Right kidney (tissue), 1 donor: ENCODE measurements around the gene TNFRSF14.
"Not testable (repeated sequence)": the region's sequence is repeated elsewhere in the genome, so short reads cannot be mapped to it uniquely, and the experiment has no call there.

Source experiments
- DNase-seq: peaks from one replicate; pipeline ENCODE4 v3.0.0-alpha.2; 2016

Gene TNFRSF14

GRCh38 chr1:2538872-2539271 lies 17.3 kb upstream of the TNFRSF14 start:
- no peak for DNase-seq

GRCh38 chr1:2539312-2539907 lies 16.8 kb upstream of the TNFRSF14 start:
- no peak for DNase-seq

DNA sequence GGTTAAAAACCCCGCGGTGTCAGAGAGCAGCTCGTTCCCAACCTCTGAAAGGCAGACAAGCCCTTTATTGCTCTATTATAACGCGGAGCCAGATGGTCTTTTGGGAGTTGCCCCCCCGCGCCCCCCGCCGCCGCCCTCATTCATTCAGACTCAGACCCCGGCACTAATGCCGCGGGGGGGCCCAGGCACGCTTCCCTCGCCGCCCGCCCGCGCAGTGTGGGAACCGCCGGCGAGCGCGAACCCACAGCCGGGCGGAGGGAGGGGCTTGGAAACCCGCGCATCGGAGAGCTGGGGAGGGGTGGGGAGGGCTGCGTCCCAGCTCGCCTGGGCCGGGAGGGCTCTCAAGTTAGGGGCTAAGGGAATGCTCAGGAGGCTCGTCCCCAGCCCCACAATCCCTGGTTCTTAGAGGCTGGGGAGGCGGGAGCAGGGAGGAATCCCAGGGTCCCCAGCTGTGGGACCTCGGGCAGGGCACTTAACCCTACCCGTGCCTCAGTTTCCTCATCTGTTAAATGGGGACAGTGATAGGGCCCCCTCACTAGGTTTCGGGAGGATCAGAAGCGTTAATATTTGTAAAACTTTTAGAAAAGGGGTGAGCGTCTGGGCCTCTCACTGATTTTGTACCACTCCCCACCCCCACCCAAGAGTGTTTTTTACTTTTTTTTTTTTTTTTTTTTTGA lies 15.2 kb upstream of the TNFRSF14 start:
- DNase-seq: no peak

- DNase-seq: no peak
Measured at GRCh38 chr1:2541619-2542245, 14.4 kb upstream of the TNFRSF14 start.

- no peak for DNase-seq
Measured at GRCh38 chr1:2542246-2542915, 13.8 kb upstream of the TNFRSF14 start.

GRCh38 chr1:2543543-2544092 lies 12.6 kb upstream of the TNFRSF14 start:
- peak; percentile 67 for DNase-seq

DNA sequence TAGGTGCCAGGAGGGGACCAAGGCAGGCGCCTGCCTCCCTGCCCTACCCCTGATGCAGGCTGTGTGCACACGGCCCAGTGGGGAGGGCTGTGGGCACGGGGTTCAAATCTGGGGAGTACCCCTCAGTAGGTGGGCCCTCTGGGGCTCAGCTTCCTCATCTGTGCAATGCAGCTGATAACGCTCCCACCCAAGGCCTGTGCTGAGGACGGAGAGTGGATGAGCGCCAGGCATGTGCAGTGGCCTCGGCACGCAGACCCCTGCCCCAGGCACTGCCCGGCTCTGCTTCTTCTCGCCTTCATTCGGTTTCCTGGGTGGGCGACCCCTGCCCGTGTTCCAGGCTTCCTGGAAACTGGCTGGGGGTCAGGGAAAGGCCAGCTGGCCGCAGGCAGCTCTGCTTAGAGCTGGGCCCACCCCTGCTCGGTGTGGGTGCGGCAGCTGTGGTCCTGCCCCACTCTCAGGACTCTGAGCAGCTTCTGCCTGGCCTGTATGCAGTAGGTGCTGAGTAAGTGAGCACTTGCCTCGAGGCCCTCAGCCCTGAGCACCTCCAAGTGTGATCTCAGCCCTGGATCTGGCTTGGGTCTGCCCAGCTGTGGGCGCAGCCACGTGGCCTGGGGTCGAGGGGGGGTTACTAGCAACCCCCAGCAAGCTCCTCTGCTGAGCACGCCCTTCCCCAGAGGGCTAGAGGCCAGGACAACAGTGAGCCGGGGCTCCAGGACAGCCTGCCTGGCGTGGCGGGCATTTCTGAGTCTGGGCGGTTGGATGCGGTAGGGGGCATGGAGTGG lies 11.9 kb upstream of the TNFRSF14 start:
- no peak for DNase-seq

DNA sequence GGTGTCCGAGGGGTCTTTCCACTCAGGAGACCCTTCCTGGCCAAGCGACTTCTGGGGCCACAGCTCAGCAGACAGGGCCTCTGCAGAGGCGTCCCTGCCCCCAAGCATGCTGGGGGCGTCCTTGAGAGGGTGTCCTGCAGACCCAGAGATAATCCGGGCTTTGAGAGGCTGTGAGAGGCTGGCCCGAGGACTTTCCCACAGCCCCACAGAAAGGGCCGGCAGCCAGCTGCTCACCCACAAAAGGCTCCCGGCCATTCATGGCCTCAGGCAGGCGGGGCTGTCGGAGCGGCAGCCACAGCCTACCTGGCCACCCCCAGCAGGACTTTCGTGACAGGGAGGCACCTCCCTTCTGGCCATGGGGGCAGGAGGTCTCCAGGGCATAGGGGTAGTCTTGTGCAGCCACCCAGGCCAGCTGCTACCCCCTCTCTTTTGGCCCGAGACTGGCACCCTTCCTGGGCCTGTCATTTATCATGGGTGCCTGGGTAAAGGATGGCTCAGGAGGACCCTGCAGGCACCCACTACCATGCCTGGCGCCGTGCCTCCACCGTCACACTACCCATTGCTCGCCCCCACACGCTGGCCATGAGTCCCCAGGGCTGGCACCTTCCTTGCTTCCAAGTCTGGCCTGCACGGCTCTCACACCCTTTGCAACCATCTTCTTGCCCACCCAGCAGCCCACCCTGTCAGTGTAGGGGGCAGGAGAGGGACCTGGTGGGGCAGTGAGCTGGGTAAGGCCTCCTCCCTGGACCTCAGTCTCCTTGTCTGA lies 11.1 kb upstream of the TNFRSF14 start:
- no peak for DNase-seq

GRCh38 chr1:2545754-2546514 lies 10.2 kb upstream of the TNFRSF14 start:
- peak; percentile 67 for DNase-seq

DNA sequence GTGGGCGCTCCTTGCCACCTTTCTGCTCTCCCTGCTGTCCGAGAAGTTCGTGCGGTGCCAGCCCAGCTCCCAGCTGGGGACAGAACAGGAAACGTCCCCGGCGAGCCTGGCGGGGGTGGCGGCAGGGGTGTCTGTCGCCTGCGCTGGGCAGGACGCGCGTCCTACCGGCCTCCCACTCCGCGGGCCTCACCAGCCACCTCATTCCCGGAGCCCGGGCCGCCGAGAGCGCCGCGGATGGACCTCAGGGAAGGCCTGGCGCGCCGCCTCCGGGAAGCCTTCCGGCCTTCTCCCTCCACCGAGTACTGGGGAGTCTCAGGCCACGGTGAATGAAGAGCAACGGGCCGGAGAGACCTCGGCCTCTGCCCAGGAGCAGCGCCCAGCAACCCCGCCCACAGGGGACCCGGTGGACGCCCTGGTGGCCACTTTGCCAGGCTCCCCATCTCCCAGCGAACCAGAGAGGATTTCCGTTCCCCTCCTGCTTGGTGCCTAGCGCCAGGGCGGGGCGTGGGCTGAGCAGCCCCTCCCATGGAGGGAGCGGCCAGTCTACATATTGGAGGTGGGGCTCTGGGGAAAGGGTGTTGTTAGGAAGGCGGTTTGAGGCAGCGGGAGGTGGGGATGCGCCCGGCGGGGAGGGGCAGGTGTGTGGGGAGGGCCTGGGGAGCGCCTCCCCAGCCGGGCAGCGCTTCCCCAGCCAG lies 9.5 kb upstream of the TNFRSF14 start:
- DNase-seq: peak; percentile 75

GRCh38 chr1:2547210-2548067 lies 8.7 kb upstream of the TNFRSF14 start:
- DNase-seq: peak; percentile 61

- peak; percentile 84 for DNase-seq
Measured at GRCh38 chr1:2548068-2548589, 8.0 kb upstream of the TNFRSF14 start.

DNA sequence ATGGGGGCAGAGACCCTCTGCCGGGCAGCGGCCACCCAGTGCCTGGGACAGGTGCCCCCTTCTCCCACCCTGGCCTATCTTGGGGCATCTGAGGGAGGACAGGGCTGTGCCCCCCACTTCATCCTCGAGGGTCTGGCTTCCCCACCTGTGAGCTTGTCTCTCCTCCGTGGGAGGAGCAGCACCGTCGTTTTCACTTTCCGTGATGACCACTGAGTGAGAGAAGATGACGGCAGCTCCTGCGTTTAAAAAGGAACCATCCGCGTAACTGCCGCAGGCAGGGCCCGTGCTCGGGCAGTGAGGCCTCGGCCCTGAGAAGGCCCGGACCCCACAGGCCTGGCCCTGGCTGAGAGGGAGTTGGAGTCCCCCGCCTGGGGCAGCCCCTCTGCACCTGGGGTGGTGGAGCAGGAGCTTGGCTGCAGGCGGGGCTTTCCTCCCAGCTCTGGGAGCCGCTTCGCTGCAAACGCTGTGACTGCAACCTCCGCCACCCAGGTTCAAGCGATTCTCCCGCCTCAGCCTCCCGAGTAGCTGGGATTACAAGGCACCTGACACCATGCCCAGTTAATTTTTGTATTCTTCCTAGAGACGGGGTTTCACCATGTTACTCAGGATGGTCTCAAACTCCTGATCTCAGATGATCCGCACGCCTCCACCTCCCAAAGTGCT lies 6.7 kb upstream of the TNFRSF14 start:
- not testable (repeated sequence) for DNase-seq

- not testable (repeated sequence) for DNase-seq
Measured at GRCh38 chr1:2550309-2550861, 5.8 kb upstream of the TNFRSF14 start.

DNA sequence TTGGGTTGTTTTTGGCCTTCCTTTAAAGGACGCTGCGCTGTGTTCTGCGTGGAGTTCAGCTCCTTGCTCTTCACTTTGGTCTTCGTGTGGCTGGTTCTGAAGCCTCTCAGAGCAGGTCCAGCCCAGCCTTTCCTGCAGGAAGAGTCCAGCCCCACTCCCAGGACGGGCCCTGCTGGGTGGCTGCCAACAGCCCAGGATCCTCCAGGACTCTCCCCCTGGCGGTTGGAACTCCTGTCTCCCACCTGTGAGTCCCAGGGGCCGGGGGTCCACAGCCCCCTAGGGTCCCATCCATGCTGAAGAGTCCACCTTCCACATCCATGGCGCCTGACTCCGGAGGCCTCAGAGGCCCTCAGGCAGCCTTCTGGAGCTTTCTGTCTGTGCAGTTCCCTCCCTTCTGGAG lies 4.6 kb upstream of the TNFRSF14 start:
- DNase-seq: not testable (repeated sequence)

GRCh38 chr1:2552189-2552588 lies 4.0 kb upstream of the TNFRSF14 start:
- DNase-seq: no peak

GRCh38 chr1:2553076-2553475 lies 3.1 kb upstream of the TNFRSF14 start:
- DNase-seq: not testable (repeated sequence)
